H9 (cell line): ENCODE data around the gene SEMA4C. TPM values are rescaled to one million over a fixed set of nuclear protein-coding genes. Genes with fewer than 3 reads are reported as not detected.

Experiments
- DNase-seq: peaks from one replicate; pipeline ENCODE4 v3.0.0-alpha.2; 2017
- H2AFZ ChIP-seq: one replicate; pipeline ENCODE4 v1.6.1; 2013; ENCODE audit warnings: mild to moderate bottlenecking, low read length, control low read depth, moderate library complexity
- H2AK5ac ChIP-seq: 2 replicates; pipeline ENCODE4 v1.6.1; 2013; ENCODE audit warnings: low read length, control low read depth, mixed read lengths; ENCODE audit not compliant: insufficient read length
- H2BK120ac ChIP-seq: one replicate; pipeline ENCODE4 v1.6.1; 2013; ENCODE audit warnings: low read depth, mild to moderate bottlenecking, low read length, control low read depth, inconsistent platforms; ENCODE audit not compliant: poor library complexity, severe bottlenecking
- H2BK12ac ChIP-seq: 2 replicates; pipeline ENCODE4 v1.6.1; 2013; ENCODE audit warnings: low read length, control low read depth, mixed read lengths, low read depth; ENCODE audit not compliant: insufficient read length
- H2BK15ac ChIP-seq: 2 replicates; pipeline ENCODE4 v1.6.1; 2013; ENCODE audit warnings: low read depth, low read length, control low read depth
- H2BK20ac ChIP-seq: one replicate; pipeline ENCODE4 v1.6.1; 2013; ENCODE audit warnings: low read depth, mild to moderate bottlenecking, low read length, control low read depth, inconsistent platforms; ENCODE audit not compliant: poor library complexity, severe bottlenecking
- H2BK5ac ChIP-seq: 2 replicates; pipeline ENCODE4 v1.6.1; 2013; ENCODE audit warnings: low read length, control low read depth, mixed read lengths; ENCODE audit not compliant: insufficient read length
- H3K14ac ChIP-seq: 2 replicates; pipeline ENCODE4 v1.6.1; 2013; ENCODE audit warnings: low read length, control low read depth; ENCODE audit not compliant: insufficient read depth
- H3K18ac ChIP-seq: 2 replicates; pipeline ENCODE4 v1.6.1; 2013; ENCODE audit warnings: low read depth, mild to moderate bottlenecking, mixed read lengths, low read length, control low read depth; ENCODE audit not compliant: insufficient read length
- H3K23ac ChIP-seq: 2 replicates; pipeline ENCODE4 v1.6.1; 2013; ENCODE audit warnings: low read length, control low read depth, mixed read lengths, low read depth; ENCODE audit not compliant: insufficient read length
- H3K23me2 ChIP-seq: 2 replicates; pipeline ENCODE4 v1.6.1; 2013; ENCODE audit warnings: low read depth, mild to moderate bottlenecking, mixed read lengths, low read length, control low read depth; ENCODE audit not compliant: insufficient read length, poor library complexity, severe bottlenecking
- H3K27ac ChIP-seq: 2 replicates; pipeline ENCODE4 v1.5.1; 2013; ENCODE audit warnings: low read length, control low read depth, mixed read lengths, low read depth; ENCODE audit not compliant: insufficient read length
- H3K27me3 ChIP-seq: 2 replicates; pipeline ENCODE4 v1.6.1; 2013; ENCODE audit warnings: low read length, control low read depth, inconsistent platforms; ENCODE audit not compliant: insufficient read depth
- H3K4ac ChIP-seq: 2 replicates; pipeline ENCODE4 v1.6.1; 2013; ENCODE audit warnings: low read depth, mild to moderate bottlenecking, control low read depth, inconsistent platforms, low read length, moderate library complexity
- H3K4me1 ChIP-seq: 2 replicates; pipeline ENCODE4 v1.6.1; 2013; ENCODE audit warnings: low read length, control low read depth, inconsistent platforms; ENCODE audit not compliant: insufficient read depth
- H3K4me2 ChIP-seq: 2 replicates; pipeline ENCODE4 v1.6.1; 2013; ENCODE audit warnings: low read length, control low read depth, mixed read lengths; ENCODE audit not compliant: insufficient read length, insufficient read depth
- H3K56ac ChIP-seq: 2 replicates; pipeline ENCODE4 v1.6.1; 2013; ENCODE audit warnings: low read depth, mild to moderate bottlenecking, mixed read lengths, low read length, control low read depth; ENCODE audit not compliant: insufficient read length
- H3K79me1 ChIP-seq: 2 replicates; pipeline ENCODE4 v1.6.1; 2013; ENCODE audit warnings: low read depth, mild to moderate bottlenecking, moderate library complexity, low read length, control low read depth, inconsistent platforms; ENCODE audit not compliant: insufficient read depth, poor library complexity, severe bottlenecking
- H3K79me2 ChIP-seq: 2 replicates; pipeline ENCODE4 v1.6.1; 2013; ENCODE audit warnings: low read length, control low read depth, inconsistent platforms; ENCODE audit not compliant: insufficient read depth
- H3K9ac ChIP-seq: 2 replicates; pipeline ENCODE4 v1.6.1; 2013; ENCODE audit warnings: low read length, control low read depth, mixed read lengths; ENCODE audit not compliant: insufficient read length; ENCODE audit errors: extremely low read depth
- H3K9me3 ChIP-seq: one replicate; pipeline ENCODE4 v1.6.1; 2013; ENCODE audit warnings: low read depth, low read length, inconsistent platforms; ENCODE audit not compliant: control insufficient read depth
- H3T11ph ChIP-seq: one replicate; pipeline ENCODE4 v1.6.1; 2013; ENCODE audit warnings: mild to moderate bottlenecking, low read length, control low read depth, inconsistent platforms
- H4K20me1 ChIP-seq: one replicate; pipeline ENCODE4 v1.6.1; 2013; ENCODE audit not compliant: control insufficient read depth, insufficient read length, insufficient read depth
- H4K5ac ChIP-seq: 2 replicates; pipeline ENCODE4 v1.6.1; 2013; ENCODE audit warnings: low read depth, mild to moderate bottlenecking, mixed read lengths, low read length, control low read depth; ENCODE audit not compliant: insufficient read length
- H4K8ac ChIP-seq: replicated peaks from 2 replicates; pipeline ENCODE4 v1.6.1; 2013; ENCODE audit warnings: low read length, control low read depth, mixed read lengths, low read depth; ENCODE audit not compliant: insufficient read length
- H4K91ac ChIP-seq: 2 replicates; pipeline ENCODE4 v1.6.1; 2013; ENCODE audit warnings: low read depth, mild to moderate bottlenecking, moderate library complexity, mixed read lengths, low read length, control low read depth; ENCODE audit not compliant: insufficient read length
- H3K27ac Mint-ChIP-seq, 3 experiments: 2 replicates in 2 of 3; 3 replicates in 1 of 3; pipeline ENCODE4 v1.8.0; 2020 to 2021; ENCODE audit warnings: mixed read lengths in 3 of 3, mild to moderate bottlenecking in 1 of 3, moderate library complexity in 1 of 3
- H3K27me3 Mint-ChIP-seq: 2 replicates; pipeline ENCODE4 v1.8.0; 2021; ENCODE audit warnings: low read depth, mild to moderate bottlenecking, moderate library complexity, mixed read lengths
- H3K36me3 Mint-ChIP-seq, 3 experiments: 2 replicates in 2 of 3; 3 replicates in 1 of 3; pipeline ENCODE4 v1.8.0; 2020 to 2021; ENCODE audit warnings: low read depth in 3 of 3, mixed read lengths in 3 of 3; ENCODE audit not compliant: insufficient read depth in 1 of 3
- H3K4me1 Mint-ChIP-seq, 2 experiments: 2 replicates each; pipeline ENCODE4 v1.8.0; 2020; ENCODE audit warnings: mixed read lengths in 2 of 2
- H3K4me3 Mint-ChIP-seq, 2 experiments: 2 replicates in 1 of 2; 3 replicates in 1 of 2; pipeline ENCODE4 v1.8.0; 2020 to 2021; ENCODE audit warnings: mild to moderate bottlenecking in 2 of 2, mixed read lengths in 2 of 2, moderate library complexity in 1 of 2
- H3K9me3 Mint-ChIP-seq, 2 experiments: 2 replicates in 1 of 2; 3 replicates in 1 of 2; pipeline ENCODE4 v1.8.0; 2020; ENCODE audit warnings: mild to moderate bottlenecking in 2 of 2, mixed read lengths in 2 of 2, moderate library complexity in 1 of 2
- CTCF ChIP-seq: fragments of 200-600 bp; sonication (generic); conservative IDR thresholded peaks from 3 replicates; pipeline ENCODE4 v1.8.0; 2021; ENCODE audit warnings: antibody characterized with exemption, mild to moderate bottlenecking
- WGBS: extraction: QIAGEN DNeasy Blood & Tissue Kit; methylation state at CpG from one replicate; pipeline ENCODE4 v1.1.7; 2013; ENCODE audit warnings: missing lambda C conversion rate, low lambda C conversion rate, mixed read lengths; ENCODE audit not compliant: insufficient read length; ENCODE audit errors: extremely low coverage; 5-methylcytosine and 5-hydroxymethylcytosine counted together
- total RNA-seq: library from RNA; stranded (reverse); gene quantifications from 2 replicates; pipeline ENCODE4 v1.2.1, GENCODE V29; 2021

The SEMA4C gene
- total RNA-seq, 1 experiment from 2014 or later = 81.6 TPM

GRCh38 chr2:96853321-96853720 lies 16.6 kb downstream of the SEMA4C start:
- Histone ChIP-seq H4K20me1 (peaks cover 2% of the 10 kb centered on the region), H3K14ac (no peak overlapping the region), H3T11ph (no peak overlapping the region), H2BK12ac (no peak overlapping the region), H3K4ac (no peak overlapping the region), H3K27ac (no peak overlapping the region), H2BK5ac (no peak overlapping the region), H4K8ac (no peak overlapping the region), H4K91ac (no peak overlapping the region), H4K5ac (no peak overlapping the region), H2BK120ac (no peak overlapping the region), H3K23ac (no peak overlapping the region), H3K4me1 (no peaks in the 10 kb centered on the region), H3K4me2 (no peak overlapping the region), H3K79me1 (peaks cover 2% of the 10 kb centered on the region), H3K23me2 (peaks cover 3% of the 10 kb centered on the region), H3K18ac (no peak overlapping the region), H3K9me3 (no peaks in the 10 kb centered on the region), H2BK15ac (no peak overlapping the region), H3K27me3 (no peaks in the 10 kb centered on the region), H2AK5ac (no peak overlapping the region), H2AFZ (no peak overlapping the region), H3K9ac (no peak overlapping the region), H3K79me2 (peaks cover 2% of the 10 kb centered on the region; the same call in 1 of the 2 replicates), H2BK20ac (no peak overlapping the region), H3K56ac (no peak overlapping the region)
- no CpG with 5 or more reads among the region's 15 CpGs for WGBS
- Mint-ChIP-seq H3K36me3 (peaks cover 13 to 53% (median 29%) of the 10 kb centered on the region in 3 experiments), H3K4me1 (peaks cover 11 to 12% of the 10 kb centered on the region in 2 experiments), H3K27me3 (no peaks in the 10 kb centered on the region; the same call in 1 of the 2 replicates), H3K4me3 (no peak overlapping the region), H3K27ac (no peak overlapping the region), H3K9me3 (no peaks in the 10 kb centered on the region)
- DNase-seq = no peak
- TF ChIP-seq CTCF = no peak
